ENCODE results near the gene TFAP2B.

DNA sequence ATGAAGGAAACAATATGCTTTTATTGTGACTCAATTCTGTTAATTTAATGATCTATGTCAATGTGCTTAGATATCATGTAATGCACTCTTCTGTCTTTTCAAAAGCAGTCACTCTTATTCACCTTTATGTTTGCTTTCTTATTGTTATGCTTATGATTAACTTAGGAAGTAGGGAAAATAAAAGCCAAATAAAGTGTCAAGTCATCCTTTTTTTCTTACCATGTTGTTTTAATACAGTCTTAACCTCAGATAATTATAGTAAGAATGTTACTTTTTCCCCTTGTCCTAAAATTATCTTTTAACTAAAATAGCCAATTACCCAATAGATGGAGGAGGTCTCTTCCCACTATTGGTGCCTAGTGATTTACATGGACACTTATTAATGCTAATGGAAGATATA is 72.6 kb downstream of the TFAP2B start:
- TF ChIP-seq, protein P1, sequence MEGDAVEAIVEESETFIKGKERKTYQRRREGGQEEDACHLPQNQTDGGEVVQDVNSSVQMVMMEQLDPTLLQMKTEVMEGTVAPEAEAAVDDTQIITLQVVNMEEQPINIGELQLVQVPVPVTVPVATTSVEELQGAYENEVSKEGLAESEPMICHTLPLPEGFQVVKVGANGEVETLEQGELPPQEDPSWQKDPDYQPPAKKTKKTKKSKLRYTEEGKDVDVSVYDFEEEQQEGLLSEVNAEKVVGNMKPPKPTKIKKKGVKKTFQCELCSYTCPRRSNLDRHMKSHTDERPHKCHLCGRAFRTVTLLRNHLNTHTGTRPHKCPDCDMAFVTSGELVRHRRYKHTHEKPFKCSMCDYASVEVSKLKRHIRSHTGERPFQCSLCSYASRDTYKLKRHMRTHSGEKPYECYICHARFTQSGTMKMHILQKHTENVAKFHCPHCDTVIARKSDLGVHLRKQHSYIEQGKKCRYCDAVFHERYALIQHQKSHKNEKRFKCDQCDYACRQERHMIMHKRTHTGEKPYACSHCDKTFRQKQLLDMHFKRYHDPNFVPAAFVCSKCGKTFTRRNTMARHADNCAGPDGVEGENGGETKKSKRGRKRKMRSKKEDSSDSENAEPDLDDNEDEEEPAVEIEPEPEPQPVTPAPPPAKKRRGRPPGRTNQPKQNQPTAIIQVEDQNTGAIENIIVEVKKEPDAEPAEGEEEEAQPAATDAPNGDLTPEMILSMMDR (IDR thresholded peaks at IDR 0.05) = no peak
- no peak for TF ChIP-seq EP300 (IDR thresholded peaks at IDR 0.05; ENCODE audit: low read depth)
